Fibroblast of lung (primary cell): ENCODE measurements around the gene NCAPD2.

Source experiments
- CTCF ChIP-seq, 2 donors: IDR thresholded peaks in 1 of 2; conservative IDR thresholded peaks in 1 of 2; 1 replicate in 1 of 2; 2 replicates in 1 of 2; pipeline ENCODE4 v1.5.1; 2011 to 2012; ENCODE audit warnings: low read length in 2 of 2, control low read depth in 1 of 2, inconsistent platforms in 1 of 2, low read depth in 1 of 2, mild to moderate bottlenecking in 1 of 2
- EZH2 ChIP-seq: IDR thresholded peaks from 2 replicates; pipeline ENCODE4 v1.5.1; 2012; ENCODE audit warnings: low read length, control low read depth, mild to moderate bottlenecking; ENCODE audit errors: missing control alignments

- TF ChIP-seq CTCF (conservative IDR thresholded peaks at IDR 0.05 in 1 of 2, IDR thresholded peaks at IDR 0.05 in 1 of 2; ENCODE audit: low read depth in 1 of 2, low read length in 2 of 2) (no peak), EZH2 (no peak)
These were observed 55.2 kb downstream of the NCAPD2 start for GRCh38 chr12:6548966-6549683.
